Liver (tissue), 3 donors: ENCODE measurements around the gene ADCY9.
"Not testable (repeated sequence)": the region's sequence is repeated elsewhere in the genome, so short reads cannot be mapped to it uniquely, and the experiment has no call there.

Source experiments
- GABPA ChIP-seq, 2 donors: IDR thresholded peaks in 1 of 2; conservative IDR thresholded peaks in 1 of 2; 2 replicates each; pipeline ENCODE4 v1.6.1; 2016; ENCODE audit warnings: antibody characterized with exemption in 2 of 2, mild to moderate bottlenecking in 1 of 2, moderate library complexity in 1 of 2
- HNF4A ChIP-seq, 2 donors: conservative IDR thresholded peaks; 2 replicates each; pipeline ENCODE4 v1.6.1; 2016; ENCODE audit warnings: antibody characterized with exemption in 2 of 2, mild to moderate bottlenecking in 2 of 2
- JUND ChIP-seq, 2 donors: IDR thresholded peaks; 2 replicates each; pipeline ENCODE4 v1.6.1; 2016; ENCODE audit warnings: antibody characterized with exemption in 2 of 2
- RAD21 ChIP-seq, 2 donors: IDR thresholded peaks; 2 replicates each; pipeline ENCODE4 v1.6.1; 2016; ENCODE audit warnings: antibody characterized with exemption in 2 of 2, mild to moderate bottlenecking in 2 of 2
- RXRA ChIP-seq, 2 donors: IDR thresholded peaks; 2 replicates each; pipeline ENCODE4 v1.6.1; 2017 to 2018; ENCODE audit warnings: antibody characterized with exemption in 2 of 2, mild to moderate bottlenecking in 1 of 2
- SP1 ChIP-seq: IDR thresholded peaks from 2 replicates; pipeline ENCODE4 v1.6.1; 2018; ENCODE audit warnings: antibody characterized with exemption, mild to moderate bottlenecking
- TAF1 ChIP-seq: conservative IDR thresholded peaks from 2 replicates; pipeline ENCODE4 v1.6.1; 2016; ENCODE audit warnings: antibody characterized with exemption, mild to moderate bottlenecking
- YY1 ChIP-seq: IDR thresholded peaks from 2 replicates; pipeline ENCODE4 v1.6.1; 2016; ENCODE audit warnings: antibody characterized with exemption, mild to moderate bottlenecking
- TF ChIP-seq, protein P1 (sequence below): fragments of 150-350 bp; IDR thresholded peaks from 2 replicates; pipeline ENCODE4 v1.5.1; 2017; ENCODE audit warnings: improper control_type of control experiment, low read depth, low read length; ENCODE audit not compliant: missing input control
- TF ChIP-seq, protein P2 (sequence below): IDR thresholded peaks from 2 replicates; pipeline ENCODE4 v1.6.1; 2016; ENCODE audit warnings: antibody characterized with exemption
- TF ChIP-seq, protein P3 (sequence below): IDR thresholded peaks from 2 replicates; pipeline ENCODE4 v1.6.1; 2016; ENCODE audit warnings: antibody characterized with exemption, mild to moderate bottlenecking
- TF ChIP-seq, protein P4 (sequence below): IDR thresholded peaks from 2 replicates; pipeline ENCODE4 v1.6.1; 2016; ENCODE audit warnings: antibody characterized with exemption
- TF ChIP-seq, protein P5 (sequence below): IDR thresholded peaks from 2 replicates; pipeline ENCODE4 v1.6.1; 2016; ENCODE audit warnings: antibody characterized with exemption
- donor health status: healthy.
- donor health status: healthy.

DNA sequence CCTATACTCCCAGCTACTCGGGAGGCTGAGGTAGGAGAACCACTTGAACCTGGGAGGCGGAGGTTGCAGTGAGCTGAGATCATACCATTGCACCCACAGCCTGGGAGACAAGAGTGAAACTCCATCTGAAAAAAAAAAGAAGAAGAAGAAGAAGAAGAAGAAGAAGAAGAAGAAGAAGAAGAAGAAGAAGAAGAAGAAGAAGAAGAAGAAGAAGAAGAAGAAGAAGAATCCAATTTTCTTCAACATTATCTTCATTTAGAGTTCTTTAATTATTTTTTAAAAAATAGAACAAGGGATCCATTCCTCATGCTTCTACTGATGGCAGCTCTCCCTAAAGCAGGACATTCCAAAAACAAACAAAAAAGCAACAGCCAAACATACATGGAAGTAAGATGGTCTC is 171.8 kb downstream of the ADCY9 start:
- TF ChIP-seq, protein P1, sequence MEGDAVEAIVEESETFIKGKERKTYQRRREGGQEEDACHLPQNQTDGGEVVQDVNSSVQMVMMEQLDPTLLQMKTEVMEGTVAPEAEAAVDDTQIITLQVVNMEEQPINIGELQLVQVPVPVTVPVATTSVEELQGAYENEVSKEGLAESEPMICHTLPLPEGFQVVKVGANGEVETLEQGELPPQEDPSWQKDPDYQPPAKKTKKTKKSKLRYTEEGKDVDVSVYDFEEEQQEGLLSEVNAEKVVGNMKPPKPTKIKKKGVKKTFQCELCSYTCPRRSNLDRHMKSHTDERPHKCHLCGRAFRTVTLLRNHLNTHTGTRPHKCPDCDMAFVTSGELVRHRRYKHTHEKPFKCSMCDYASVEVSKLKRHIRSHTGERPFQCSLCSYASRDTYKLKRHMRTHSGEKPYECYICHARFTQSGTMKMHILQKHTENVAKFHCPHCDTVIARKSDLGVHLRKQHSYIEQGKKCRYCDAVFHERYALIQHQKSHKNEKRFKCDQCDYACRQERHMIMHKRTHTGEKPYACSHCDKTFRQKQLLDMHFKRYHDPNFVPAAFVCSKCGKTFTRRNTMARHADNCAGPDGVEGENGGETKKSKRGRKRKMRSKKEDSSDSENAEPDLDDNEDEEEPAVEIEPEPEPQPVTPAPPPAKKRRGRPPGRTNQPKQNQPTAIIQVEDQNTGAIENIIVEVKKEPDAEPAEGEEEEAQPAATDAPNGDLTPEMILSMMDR = not testable (repeated sequence)
- not testable (repeated sequence) for TF ChIP-seq GABPA (IDR thresholded peaks at IDR 0.05 in 1 of 2, conservative IDR thresholded peaks at IDR 0.05 in 1 of 2); RAD21 (IDR thresholded peaks at IDR 0.05); YY1; SP1; HNF4A (conservative IDR thresholded peaks at IDR 0.05); TAF1; JUND (IDR thresholded peaks at IDR 0.05); RXRA (IDR thresholded peaks at IDR 0.05)
- TF ChIP-seq, protein P2, sequence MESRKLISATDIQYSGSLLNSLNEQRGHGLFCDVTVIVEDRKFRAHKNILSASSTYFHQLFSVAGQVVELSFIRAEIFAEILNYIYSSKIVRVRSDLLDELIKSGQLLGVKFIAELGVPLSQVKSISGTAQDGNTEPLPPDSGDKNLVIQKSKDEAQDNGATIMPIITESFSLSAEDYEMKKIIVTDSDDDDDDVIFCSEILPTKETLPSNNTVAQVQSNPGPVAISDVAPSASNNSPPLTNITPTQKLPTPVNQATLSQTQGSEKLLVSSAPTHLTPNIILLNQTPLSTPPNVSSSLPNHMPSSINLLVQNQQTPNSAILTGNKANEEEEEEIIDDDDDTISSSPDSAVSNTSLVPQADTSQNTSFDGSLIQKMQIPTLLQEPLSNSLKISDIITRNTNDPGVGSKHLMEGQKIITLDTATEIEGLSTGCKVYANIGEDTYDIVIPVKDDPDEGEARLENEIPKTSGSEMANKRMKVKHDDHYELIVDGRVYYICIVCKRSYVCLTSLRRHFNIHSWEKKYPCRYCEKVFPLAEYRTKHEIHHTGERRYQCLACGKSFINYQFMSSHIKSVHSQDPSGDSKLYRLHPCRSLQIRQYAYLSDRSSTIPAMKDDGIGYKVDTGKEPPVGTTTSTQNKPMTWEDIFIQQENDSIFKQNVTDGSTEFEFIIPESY = not testable (repeated sequence)
- TF ChIP-seq, protein P3, sequence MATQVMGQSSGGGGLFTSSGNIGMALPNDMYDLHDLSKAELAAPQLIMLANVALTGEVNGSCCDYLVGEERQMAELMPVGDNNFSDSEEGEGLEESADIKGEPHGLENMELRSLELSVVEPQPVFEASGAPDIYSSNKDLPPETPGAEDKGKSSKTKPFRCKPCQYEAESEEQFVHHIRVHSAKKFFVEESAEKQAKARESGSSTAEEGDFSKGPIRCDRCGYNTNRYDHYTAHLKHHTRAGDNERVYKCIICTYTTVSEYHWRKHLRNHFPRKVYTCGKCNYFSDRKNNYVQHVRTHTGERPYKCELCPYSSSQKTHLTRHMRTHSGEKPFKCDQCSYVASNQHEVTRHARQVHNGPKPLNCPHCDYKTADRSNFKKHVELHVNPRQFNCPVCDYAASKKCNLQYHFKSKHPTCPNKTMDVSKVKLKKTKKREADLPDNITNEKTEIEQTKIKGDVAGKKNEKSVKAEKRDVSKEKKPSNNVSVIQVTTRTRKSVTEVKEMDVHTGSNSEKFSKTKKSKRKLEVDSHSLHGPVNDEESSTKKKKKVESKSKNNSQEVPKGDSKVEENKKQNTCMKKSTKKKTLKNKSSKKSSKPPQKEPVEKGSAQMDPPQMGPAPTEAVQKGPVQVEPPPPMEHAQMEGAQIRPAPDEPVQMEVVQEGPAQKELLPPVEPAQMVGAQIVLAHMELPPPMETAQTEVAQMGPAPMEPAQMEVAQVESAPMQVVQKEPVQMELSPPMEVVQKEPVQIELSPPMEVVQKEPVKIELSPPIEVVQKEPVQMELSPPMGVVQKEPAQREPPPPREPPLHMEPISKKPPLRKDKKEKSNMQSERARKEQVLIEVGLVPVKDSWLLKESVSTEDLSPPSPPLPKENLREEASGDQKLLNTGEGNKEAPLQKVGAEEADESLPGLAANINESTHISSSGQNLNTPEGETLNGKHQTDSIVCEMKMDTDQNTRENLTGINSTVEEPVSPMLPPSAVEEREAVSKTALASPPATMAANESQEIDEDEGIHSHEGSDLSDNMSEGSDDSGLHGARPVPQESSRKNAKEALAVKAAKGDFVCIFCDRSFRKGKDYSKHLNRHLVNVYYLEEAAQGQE = not testable (repeated sequence)
- TF ChIP-seq, protein P4, sequence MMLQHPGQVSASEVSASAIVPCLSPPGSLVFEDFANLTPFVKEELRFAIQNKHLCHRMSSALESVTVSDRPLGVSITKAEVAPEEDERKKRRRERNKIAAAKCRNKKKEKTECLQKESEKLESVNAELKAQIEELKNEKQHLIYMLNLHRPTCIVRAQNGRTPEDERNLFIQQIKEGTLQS = not testable (repeated sequence)
- TF ChIP-seq, protein P5, sequence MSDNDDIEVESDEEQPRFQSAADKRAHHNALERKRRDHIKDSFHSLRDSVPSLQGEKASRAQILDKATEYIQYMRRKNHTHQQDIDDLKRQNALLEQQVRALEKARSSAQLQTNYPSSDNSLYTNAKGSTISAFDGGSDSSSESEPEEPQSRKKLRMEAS = not testable (repeated sequence)
